SK-N-SH treated with all-trans-retinoic acid at 6 μM for 48 hours (cell line): ENCODE measurements around the gene ZNF330.

Experiments
- ARNTL ChIP-seq: fragments of 450-650 bp; formaldehyde crosslinking; IDR thresholded peaks from 2 replicates; pipeline ENCODE4 v1.5.0; 2020; ENCODE audit warnings: low read depth, mild to moderate bottlenecking, moderate library complexity, borderline replicate concordance
- BACH2 ChIP-seq: fragments of 250-450 bp; sonication (Bioruptor Pico); IDR thresholded peaks from 2 replicates; pipeline ENCODE4 v1.9.0; 2021; ENCODE audit warnings: mild to moderate bottlenecking, borderline replicate concordance
- CSDC2 ChIP-seq: fragments of 250-450 bp; sonication (Bioruptor Pico); IDR thresholded peaks from 2 replicates; pipeline ENCODE4 v1.5.0; 2020; ENCODE audit warnings: mild to moderate bottlenecking, moderate library complexity
- ESRRG ChIP-seq: fragments of 250-450 bp; sonication (Bioruptor Pico); IDR thresholded peaks from 2 replicates; pipeline ENCODE4 v1.6.1; 2021; ENCODE audit warnings: mild to moderate bottlenecking
- GLIS3 ChIP-seq: fragments of 250-450 bp; sonication (Bioruptor Pico); IDR thresholded peaks from 2 replicates; pipeline ENCODE4 v1.5.0; 2020; ENCODE audit warnings: mild to moderate bottlenecking, moderate library complexity
- ISL1 ChIP-seq: fragments of 250-450 bp; sonication (Bioruptor Pico); IDR thresholded peaks from 2 replicates; pipeline ENCODE4 v2.1.2; 2022; ENCODE audit warnings: mild to moderate bottlenecking, moderate library complexity
- PATZ1 ChIP-seq: fragments of 250-450 bp; sonication (Bioruptor Pico); IDR thresholded peaks from 2 replicates; pipeline ENCODE4 v1.8.0; 2020; ENCODE audit warnings: mild to moderate bottlenecking, moderate library complexity, borderline replicate concordance
- PPARA ChIP-seq: fragments of 250-450 bp; sonication (Bioruptor Pico); IDR thresholded peaks from 2 replicates; pipeline ENCODE4 v1.5.0; 2020; ENCODE audit warnings: mild to moderate bottlenecking, borderline replicate concordance
- TCF4 ChIP-seq: fragments of 250-450 bp; sonication (Bioruptor Pico); IDR thresholded peaks from 2 replicates; pipeline ENCODE4 v1.8.0; 2021; ENCODE audit warnings: mild to moderate bottlenecking, moderate library complexity, borderline replicate concordance
- TOX ChIP-seq: fragments of 250-450 bp; sonication (Bioruptor Pico); IDR thresholded peaks from 2 replicates; pipeline ENCODE4 v1.8.0; 2021; ENCODE audit warnings: mild to moderate bottlenecking, moderate library complexity, borderline replicate concordance
- ZC3H10 ChIP-seq: fragments of 250-450 bp; sonication (Bioruptor Pico); IDR thresholded peaks from 2 replicates; pipeline ENCODE4 v1.5.1; 2021; ENCODE audit warnings: mild to moderate bottlenecking, moderate library complexity
- ZFP3 ChIP-seq: fragments of 250-450 bp; sonication (Bioruptor Pico); IDR thresholded peaks from 2 replicates; pipeline ENCODE4 v1.5.0; 2020; ENCODE audit warnings: mild to moderate bottlenecking, moderate library complexity
- ZFP30 ChIP-seq: fragments of 450-650 bp; formaldehyde crosslinking; IDR thresholded peaks from 2 replicates; pipeline ENCODE4 v1.5.0; 2022; ENCODE audit warnings: mild to moderate bottlenecking, moderate library complexity
- ZNF8 ChIP-seq: fragments of 450-650 bp; formaldehyde crosslinking; IDR thresholded peaks from 2 replicates; pipeline ENCODE4 v1.5.0; 2020; ENCODE audit warnings: mild to moderate bottlenecking, moderate library complexity

- no peak for TF ChIP-seq TCF4 (CRISPR knock-in tag)
- TF ChIP-seq ZC3H10, result no peak
- no peak for TF ChIP-seq PATZ1 (CRISPR knock-in tag)
- no peak for TF ChIP-seq ZFP3 (CRISPR knock-in tag)
- TF ChIP-seq ISL1, result no peak
- TF ChIP-seq GLIS3, result no peak
- no peak for TF ChIP-seq ESRRG
- no peak for TF ChIP-seq ZNF8 (CRISPR knock-in tag)
- no peak for TF ChIP-seq ZFP30
- TF ChIP-seq BACH2 (CRISPR knock-in tag), result no peak
- TF ChIP-seq ARNTL (CRISPR knock-in tag), result no peak
- no peak for TF ChIP-seq PPARA (CRISPR knock-in tag)
- TF ChIP-seq CSDC2 (CRISPR knock-in tag), result no peak
- TF ChIP-seq TOX (CRISPR knock-in tag), result no peak
These were observed 10.5 kb upstream of the ZNF330 start for GRCh38 chr4:141210168-141210567.
